GM10847 (cell line): ENCODE measurements around the gene TP53RK.

Experiments
- POLR2A ChIP-seq: IDR thresholded peaks from 2 replicates; pipeline ENCODE4 v1.6.1; 2011; ENCODE audit not compliant: insufficient read length; ENCODE audit errors: extremely low read depth

The TP53RK gene

DNA sequence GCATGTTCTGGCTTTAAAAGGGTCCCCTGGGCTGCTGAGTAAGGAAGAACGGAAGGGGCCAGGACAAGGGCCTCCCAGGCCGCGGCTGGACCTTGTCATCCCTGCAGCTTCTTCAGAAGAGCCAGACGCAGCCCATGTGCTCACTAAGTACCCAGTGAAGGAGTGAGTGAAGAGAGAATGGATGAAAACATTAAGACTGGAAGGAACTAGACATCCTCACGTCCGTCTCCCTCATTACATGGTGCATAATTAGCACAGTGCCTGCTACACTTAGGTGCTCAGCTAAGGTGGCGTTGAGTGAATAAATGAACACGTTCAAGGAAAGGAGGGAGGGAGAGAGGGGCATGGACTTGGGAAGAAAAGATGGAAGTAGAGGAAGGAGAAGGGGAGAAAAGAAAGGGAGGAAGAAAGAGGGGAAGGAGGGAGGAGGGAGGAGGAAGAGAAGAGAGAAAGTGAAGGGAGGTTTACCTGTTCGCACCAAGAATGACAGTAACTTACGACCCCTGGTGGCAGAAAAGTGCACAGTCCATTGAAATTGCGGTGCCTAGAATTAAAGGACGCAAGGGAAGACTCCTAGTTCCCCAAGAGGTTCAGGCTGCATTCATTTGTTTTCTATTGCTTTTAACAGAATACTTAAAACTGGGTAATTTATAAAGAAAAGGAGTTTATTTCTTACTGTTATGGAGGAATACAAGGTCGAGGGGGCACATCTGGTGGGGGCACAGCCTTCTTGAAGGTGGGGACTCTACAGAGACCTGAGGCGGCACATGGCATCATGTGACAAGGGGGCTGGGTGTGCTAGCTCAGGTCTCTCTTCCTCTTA lies 8.0 kb downstream of the TP53RK start:
- TF ChIP-seq POLR2A, result no peak

GRCh38 chr20:46680684-46681031 lies 8.6 kb downstream of the TP53RK start:
- TF ChIP-seq POLR2A, result no peak

GRCh38 chr20:46678516-46678915 lies 10.7 kb downstream of the TP53RK start:
- no peak for TF ChIP-seq POLR2A

DNA sequence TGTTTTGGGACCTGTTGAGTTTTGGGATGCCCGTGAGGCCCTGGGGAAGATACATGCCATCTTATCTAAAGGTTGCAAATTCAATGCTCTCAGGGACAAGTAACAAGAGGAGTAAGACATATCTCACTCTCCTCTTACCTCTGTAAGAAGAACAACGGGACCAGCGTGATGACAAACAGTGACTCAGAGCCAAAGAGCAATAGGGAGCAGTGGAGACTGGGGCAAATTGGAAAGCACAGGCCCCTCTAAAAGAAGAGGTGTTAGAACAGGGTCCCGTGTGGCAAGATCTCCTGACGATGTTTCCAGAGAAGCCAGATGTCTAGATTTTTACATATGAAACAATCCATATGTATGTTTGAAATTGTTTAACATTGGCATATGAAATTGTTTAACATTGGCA lies 11.6 kb downstream of the TP53RK start:
- TF ChIP-seq POLR2A, result no peak

DNA sequence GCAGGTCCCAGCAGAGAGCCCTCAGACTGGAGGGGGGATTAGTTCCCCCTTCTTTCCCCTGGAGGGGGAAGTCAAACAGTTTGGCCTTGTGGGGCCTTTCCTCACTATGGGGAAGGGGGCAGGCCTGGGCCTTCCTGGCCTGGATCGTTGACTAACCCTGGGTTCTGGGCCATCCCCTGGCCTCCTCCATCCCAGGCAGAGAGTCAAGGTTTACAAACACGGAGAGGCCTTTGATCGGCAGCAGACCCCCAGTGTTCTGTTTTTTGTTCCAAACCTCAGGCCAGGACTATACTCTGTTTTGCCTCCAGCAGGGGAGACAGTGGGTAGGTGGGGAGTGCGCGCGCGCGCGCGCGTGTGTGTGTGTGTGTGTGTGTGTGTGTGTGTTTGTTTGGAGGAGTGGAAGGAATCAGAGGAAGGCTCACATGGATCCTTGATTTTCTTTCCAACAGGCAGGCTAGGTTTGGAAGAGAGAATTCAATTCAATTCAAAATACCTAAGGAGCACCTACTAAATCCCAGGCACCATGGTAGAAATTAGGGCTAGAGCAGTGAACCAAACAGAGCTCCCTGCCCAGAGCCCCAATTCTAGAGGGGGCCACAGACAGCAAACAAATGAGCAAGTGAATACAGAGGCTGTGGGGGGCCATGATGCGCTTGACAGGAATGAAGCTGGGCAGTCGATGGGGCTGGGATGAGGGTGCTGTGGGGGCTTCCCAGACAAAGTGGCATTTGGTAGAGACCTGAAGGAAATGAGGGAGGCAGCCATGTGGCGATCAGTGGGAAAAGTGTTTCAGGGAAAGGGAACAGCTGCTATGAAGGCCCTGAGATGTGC lies 14.8 kb downstream of the TP53RK start:
- TF ChIP-seq POLR2A, result no peak

- TF ChIP-seq POLR2A, result no peak
Observed at GRCh38 chr20:46673394-46674252, 15.6 kb downstream of the TP53RK start.

DNA sequence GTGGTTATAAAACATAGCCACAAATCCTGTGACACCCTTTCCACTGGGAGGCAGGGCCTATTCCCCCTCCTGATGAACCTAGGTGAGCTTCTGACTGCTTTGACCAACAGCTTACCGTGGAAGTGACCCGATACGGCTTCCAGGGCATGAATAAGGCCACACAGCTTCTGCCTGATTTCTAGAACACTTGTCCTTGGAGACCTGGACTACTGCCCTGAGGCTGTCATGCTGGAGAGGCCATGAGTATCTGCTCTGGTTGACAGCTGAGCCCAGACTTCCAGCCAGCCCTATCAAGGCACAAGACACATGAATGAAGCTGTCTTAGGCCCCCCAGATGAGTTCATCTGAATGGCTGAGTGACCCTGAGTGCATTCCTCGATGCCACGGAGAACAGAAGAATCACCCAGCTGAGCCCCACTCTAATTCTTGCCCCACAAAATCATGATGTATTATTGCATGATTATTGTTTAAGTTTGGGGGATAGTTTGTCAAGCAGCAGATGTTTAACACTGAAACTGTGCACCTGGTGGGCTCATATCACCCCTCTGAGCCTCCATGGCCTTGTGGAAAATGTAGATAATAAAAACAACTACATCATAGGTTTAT lies 16.6 kb downstream of the TP53RK start:
- no peak for TF ChIP-seq POLR2A

DNA sequence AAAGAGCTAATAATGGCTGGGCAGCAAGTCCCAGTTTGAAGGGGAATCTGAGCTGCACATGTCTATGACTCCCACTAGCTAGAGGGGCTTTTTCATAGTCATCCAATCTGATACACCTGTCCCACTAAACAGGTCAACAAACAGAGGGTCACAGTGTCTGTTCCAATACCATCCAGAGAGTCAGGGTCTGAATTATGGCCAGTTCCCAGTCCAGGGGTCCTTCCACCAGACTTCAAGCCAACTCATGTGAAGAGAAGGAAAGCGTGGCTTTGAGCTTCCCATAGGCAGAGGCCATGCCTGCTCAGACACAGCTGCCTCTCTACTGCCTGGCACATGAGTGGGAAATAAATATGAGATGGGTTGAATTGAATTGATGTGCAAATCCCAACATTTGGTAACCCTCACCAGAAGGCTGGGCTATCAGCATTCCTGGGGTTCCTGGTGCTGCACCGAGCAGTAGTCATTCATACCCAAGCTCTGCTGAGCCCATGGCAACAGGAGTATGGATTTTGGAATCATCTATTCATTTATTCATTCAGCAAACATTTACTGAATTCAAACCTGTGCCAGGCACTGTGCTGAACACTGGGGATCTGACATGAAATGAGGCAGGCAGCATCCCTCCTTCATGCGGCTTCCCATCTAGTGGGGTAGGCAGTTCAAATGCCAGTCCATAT lies 17.2 kb downstream of the TP53RK start:
- TF ChIP-seq POLR2A, result no peak

DNA sequence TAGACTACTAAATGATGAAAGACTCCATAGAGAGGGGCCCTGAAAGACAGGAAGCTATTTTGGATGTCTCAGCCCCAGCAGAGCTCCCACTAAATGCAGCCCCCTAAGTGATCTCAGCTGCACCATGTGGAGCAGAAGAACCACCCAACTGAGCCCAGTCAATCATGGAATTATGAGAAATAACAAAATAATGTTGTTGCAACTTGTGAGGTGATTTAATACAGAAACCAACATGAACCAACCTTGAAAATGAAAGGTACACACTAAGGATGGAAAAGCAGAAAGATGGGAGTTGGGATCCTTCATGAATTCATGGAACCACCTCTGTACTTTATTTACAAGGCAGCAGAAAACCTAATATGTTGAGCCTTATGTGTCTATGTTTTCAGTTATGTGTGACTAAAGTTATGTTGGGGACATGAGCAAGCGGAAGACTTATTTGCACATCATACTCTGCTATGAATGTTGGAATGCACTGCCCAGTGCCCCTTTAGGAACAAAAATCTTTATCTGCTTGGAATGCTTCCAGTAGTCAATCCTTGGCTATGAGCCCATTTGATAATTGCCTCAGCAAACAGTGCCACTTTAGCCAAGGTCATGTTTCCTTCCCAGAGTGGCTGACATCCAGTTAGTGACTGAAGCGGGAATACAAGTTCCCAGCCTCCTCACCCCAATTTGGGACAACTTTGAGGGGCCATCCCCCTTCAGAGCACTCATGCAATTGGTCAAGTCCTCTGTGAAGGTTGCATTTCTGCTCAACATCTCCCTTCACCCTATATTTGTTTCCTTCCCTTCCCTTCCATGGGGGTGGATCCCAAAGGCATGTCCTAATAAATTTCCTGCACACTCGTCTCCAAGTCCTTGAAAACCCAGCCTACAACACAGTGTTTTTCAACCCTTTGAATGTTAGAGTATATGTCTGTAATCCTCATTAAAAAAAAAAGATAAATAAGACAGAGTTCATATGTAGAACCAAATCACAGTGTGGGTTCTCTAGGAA lies 18.4 kb downstream of the TP53RK start:
- no peak for TF ChIP-seq POLR2A

DNA sequence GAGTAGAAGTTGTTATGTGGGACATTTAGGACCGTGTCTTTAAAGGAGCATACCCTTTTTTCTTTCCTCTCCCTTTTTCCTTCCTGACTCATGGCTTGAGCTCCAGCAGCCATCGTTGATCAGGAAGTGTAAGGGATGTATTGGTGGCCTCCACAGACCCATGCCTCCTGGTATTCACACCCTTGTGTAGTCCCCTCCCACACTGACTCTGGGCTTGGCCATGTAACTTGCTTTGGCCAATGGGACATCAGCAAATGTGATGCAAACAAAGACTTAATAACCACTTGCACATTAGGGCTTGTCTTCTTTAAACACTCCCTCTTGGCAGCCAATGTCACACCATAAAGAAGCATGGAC lies 19.0 kb downstream of the TP53RK start:
- TF ChIP-seq POLR2A, result no peak

GRCh38 chr20:46666818-46667515 lies 22.3 kb downstream of the TP53RK start:
- no peak for TF ChIP-seq POLR2A

DNA sequence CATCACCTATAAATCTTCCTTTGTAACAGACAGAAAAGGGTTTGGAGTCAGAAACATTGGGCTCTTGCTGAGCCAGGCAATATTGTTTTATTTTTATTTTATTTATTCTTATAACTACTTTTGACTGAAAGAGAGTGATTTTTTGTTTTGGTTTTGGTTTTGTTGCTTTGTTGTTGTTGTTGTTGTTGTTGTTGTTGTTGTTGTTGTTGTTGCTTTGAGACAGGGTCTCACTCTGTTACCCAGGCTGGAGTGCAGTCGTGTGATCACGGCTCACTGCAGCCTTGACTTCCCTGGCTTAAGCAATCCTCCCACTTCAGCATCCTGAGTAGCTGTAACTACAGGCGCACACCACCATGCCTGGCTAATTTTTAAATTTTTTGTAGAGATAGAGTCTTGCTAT lies 22.9 kb downstream of the TP53RK start:
- no peak for TF ChIP-seq POLR2A

GRCh38 chr20:46665602-46666001 lies 23.6 kb downstream of the TP53RK start:
- TF ChIP-seq POLR2A, result no peak
